Measurements from ENCODE around the gene PTPRE. TPM values are rescaled to one million over a fixed set of nuclear protein-coding genes. Genes with fewer than 3 reads are reported as not detected.

The PTPRE gene
- total RNA-seq, 1 experiment from 2014 or later = 12.3 TPM

DNA sequence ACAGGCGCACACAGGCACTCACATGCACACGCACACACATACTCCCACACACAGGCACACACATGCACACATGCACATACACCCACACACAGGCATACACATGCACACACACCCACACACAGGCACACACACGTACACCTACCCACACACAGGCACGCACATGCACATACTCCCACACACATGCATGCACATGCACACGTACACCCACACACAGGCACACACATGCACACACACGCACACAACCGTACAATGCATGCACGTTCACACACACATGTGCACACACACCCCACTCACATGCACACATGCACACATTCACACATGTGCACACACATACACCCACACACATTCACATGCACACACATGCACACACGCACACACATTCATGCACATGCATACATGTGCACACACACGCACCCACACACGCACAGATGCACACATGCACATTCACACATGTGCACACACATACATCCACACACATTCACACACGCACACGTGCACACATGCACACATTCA is 160.0 kb downstream of the PTPRE start:
- Histone ChIP-seq H3K79me2 (ENCODE audit: insufficient read depth, low read length) (no peaks in the 10 kb centered on the region), H3K36me3 (ENCODE audit: control insufficient read depth in 1 of 2, insufficient read depth in 2 of 2, low read length in 2 of 2) (no peaks in the 10 kb centered on the region; a peak in 1 of 4 replicates), H3K9me3 (ENCODE audit: control insufficient read depth in 1 of 2, insufficient read depth in 1 of 2, low read depth in 1 of 2, low read length in 2 of 2) (no peaks in the 10 kb centered on the region), H4K20me1 (ENCODE audit: insufficient read depth) (no peaks in the 10 kb centered on the region), H3K27me3 (ENCODE audit: insufficient read depth, low read length) (no peaks in the 10 kb centered on the region), H3K9ac (ENCODE audit: low read length) (no peak overlapping the region), H3K4me3 (replicated peaks in 1 of 2; ENCODE audit: low read depth in 1 of 2, low read length in 2 of 2) (no peak overlapping the region), H3K4me2 (ENCODE audit: low read length) (no peak overlapping the region), H2AFZ (ENCODE audit: low read depth, low read length, poor library complexity, severe bottlenecking) (no peak overlapping the region), H3K27ac (ENCODE audit: low read depth, low read length) (no peak overlapping the region), H3K9me2 (ENCODE audit: insufficient read depth) (no peaks in the 10 kb centered on the region), H3K4me1 (ENCODE audit: control insufficient read depth in 1 of 2, insufficient read depth in 2 of 2, low read length in 2 of 2) (peaks cover 0 to 6% of the 10 kb centered on the region in 2 experiments; a peak in 1 of 4 replicates)
- DNase-seq (ENCODE audit: low read depth, low spot score) (no peak), ATAC-seq (no peak)
- RAD21 ChIA-PET (ENCODE audit: low non-redundant PET in 1 of 2, low total read pairs in 2 of 2, uncharacterized antibody in 2 of 2, unreplicated experiment in 2 of 2) = no interaction called here
- TF ChIP-seq POLR2A (IDR thresholded peaks at IDR 0.05; ENCODE audit: borderline replicate concordance, extremely low read depth, insufficient read depth, insufficient read length) (no peak), CEBPB (IDR thresholded peaks at IDR 0.05; ENCODE audit: low read depth) (no peak), SP1 (IDR thresholded peaks at IDR 0.05; ENCODE audit: low read depth) (no peak), ZNF274 (IDR thresholded peaks at IDR 0.05; ENCODE audit: low read depth, low read length) (no peak), TCF7L2 (IDR thresholded peaks at IDR 0.05; ENCODE audit: borderline replicate concordance, extremely low read depth, insufficient read depth, insufficient read length) (no peak), FOSL1 (IDR thresholded peaks at IDR 0.05; ENCODE audit: low read depth) (no peak), RAD21 (IDR thresholded peaks at IDR 0.05; ENCODE audit: low read depth) (no peak), JUND (IDR thresholded peaks at IDR 0.05) (no peak), EGR1 (IDR thresholded peaks at IDR 0.05; ENCODE audit: low read depth) (no peak), SIN3A (IDR thresholded peaks at IDR 0.05; ENCODE audit: low read depth) (no peak), EZH2 (IDR thresholded peaks at IDR 0.05) (no peak), YY1 (IDR thresholded peaks at IDR 0.05; ENCODE audit: extremely low read depth, insufficient replicate concordance, low read depth, low read length) (no peak), EZH2phosphoT487 (IDR thresholded peaks at IDR 0.05; ENCODE audit: borderline replicate concordance) (no peak)
- TF ChIP-seq, protein P1, sequence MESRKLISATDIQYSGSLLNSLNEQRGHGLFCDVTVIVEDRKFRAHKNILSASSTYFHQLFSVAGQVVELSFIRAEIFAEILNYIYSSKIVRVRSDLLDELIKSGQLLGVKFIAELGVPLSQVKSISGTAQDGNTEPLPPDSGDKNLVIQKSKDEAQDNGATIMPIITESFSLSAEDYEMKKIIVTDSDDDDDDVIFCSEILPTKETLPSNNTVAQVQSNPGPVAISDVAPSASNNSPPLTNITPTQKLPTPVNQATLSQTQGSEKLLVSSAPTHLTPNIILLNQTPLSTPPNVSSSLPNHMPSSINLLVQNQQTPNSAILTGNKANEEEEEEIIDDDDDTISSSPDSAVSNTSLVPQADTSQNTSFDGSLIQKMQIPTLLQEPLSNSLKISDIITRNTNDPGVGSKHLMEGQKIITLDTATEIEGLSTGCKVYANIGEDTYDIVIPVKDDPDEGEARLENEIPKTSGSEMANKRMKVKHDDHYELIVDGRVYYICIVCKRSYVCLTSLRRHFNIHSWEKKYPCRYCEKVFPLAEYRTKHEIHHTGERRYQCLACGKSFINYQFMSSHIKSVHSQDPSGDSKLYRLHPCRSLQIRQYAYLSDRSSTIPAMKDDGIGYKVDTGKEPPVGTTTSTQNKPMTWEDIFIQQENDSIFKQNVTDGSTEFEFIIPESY (IDR thresholded peaks at IDR 0.05; ENCODE audit: extremely low read depth, insufficient replicate concordance, low read length) = no peak
- TF ChIP-seq, protein P2, sequence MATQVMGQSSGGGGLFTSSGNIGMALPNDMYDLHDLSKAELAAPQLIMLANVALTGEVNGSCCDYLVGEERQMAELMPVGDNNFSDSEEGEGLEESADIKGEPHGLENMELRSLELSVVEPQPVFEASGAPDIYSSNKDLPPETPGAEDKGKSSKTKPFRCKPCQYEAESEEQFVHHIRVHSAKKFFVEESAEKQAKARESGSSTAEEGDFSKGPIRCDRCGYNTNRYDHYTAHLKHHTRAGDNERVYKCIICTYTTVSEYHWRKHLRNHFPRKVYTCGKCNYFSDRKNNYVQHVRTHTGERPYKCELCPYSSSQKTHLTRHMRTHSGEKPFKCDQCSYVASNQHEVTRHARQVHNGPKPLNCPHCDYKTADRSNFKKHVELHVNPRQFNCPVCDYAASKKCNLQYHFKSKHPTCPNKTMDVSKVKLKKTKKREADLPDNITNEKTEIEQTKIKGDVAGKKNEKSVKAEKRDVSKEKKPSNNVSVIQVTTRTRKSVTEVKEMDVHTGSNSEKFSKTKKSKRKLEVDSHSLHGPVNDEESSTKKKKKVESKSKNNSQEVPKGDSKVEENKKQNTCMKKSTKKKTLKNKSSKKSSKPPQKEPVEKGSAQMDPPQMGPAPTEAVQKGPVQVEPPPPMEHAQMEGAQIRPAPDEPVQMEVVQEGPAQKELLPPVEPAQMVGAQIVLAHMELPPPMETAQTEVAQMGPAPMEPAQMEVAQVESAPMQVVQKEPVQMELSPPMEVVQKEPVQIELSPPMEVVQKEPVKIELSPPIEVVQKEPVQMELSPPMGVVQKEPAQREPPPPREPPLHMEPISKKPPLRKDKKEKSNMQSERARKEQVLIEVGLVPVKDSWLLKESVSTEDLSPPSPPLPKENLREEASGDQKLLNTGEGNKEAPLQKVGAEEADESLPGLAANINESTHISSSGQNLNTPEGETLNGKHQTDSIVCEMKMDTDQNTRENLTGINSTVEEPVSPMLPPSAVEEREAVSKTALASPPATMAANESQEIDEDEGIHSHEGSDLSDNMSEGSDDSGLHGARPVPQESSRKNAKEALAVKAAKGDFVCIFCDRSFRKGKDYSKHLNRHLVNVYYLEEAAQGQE (IDR thresholded peaks at IDR 0.05; ENCODE audit: low read depth) = no peak
- TF ChIP-seq, protein P3, sequence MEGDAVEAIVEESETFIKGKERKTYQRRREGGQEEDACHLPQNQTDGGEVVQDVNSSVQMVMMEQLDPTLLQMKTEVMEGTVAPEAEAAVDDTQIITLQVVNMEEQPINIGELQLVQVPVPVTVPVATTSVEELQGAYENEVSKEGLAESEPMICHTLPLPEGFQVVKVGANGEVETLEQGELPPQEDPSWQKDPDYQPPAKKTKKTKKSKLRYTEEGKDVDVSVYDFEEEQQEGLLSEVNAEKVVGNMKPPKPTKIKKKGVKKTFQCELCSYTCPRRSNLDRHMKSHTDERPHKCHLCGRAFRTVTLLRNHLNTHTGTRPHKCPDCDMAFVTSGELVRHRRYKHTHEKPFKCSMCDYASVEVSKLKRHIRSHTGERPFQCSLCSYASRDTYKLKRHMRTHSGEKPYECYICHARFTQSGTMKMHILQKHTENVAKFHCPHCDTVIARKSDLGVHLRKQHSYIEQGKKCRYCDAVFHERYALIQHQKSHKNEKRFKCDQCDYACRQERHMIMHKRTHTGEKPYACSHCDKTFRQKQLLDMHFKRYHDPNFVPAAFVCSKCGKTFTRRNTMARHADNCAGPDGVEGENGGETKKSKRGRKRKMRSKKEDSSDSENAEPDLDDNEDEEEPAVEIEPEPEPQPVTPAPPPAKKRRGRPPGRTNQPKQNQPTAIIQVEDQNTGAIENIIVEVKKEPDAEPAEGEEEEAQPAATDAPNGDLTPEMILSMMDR (IDR thresholded peaks at IDR 0.05 in 2 of 3, conservative IDR thresholded peaks at IDR 0.05 in 1 of 3; ENCODE audit: borderline replicate concordance in 1 of 3, insufficient read depth in 1 of 3, low read depth in 2 of 3, low read length in 2 of 3) = no peak
- TF ChIP-seq, protein P4, sequence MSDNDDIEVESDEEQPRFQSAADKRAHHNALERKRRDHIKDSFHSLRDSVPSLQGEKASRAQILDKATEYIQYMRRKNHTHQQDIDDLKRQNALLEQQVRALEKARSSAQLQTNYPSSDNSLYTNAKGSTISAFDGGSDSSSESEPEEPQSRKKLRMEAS (IDR thresholded peaks at IDR 0.05) = no peak
- CTCF ChIA-PET = no interaction called here
- POLR2A ChIA-PET = no interaction called here
- no TSS peak for BruUV-seq (replicated peaks)
- intact Hi-C loops (cut with micrococcal nuclease) = loop anchor here (5.0 kb wide), 1 partner anchor 575 kb away; no protein-coding TSS in a partner anchor

Measured in HCT116 (cell line).